HCT116 (cell line): Measurements from ENCODE around the gene INKA1.
A peak's percentile ranks its signal among the peaks of the same experiment; 100 is the strongest.

ENCODE experiments used
- CEBPB ChIP-seq: IDR thresholded peaks from 2 replicates; pipeline ENCODE4 v1.6.1; 2012; ENCODE audit warnings: low read depth
- CTCF ChIP-seq, 3 experiments: fragments of 200-600 bp in 1 of 3; sonication (generic) in 1 of 3; IDR thresholded peaks in 2 of 3; conservative IDR thresholded peaks in 1 of 3; 2 replicates each; pipeline ENCODE4 v1.5.1; 2012 to 2017; ENCODE audit warnings: low read depth in 2 of 3, low read length in 2 of 3, antibody characterized with exemption in 1 of 3, borderline replicate concordance in 1 of 3, control low read depth in 1 of 3, mild to moderate bottlenecking in 1 of 3, mixed read lengths in 1 of 3, mixed run types in 1 of 3, moderate library complexity in 1 of 3; ENCODE audit not compliant: insufficient read depth in 1 of 3
- ELF1 ChIP-seq: IDR thresholded peaks from 2 replicates; pipeline ENCODE4 v1.6.1; 2012; ENCODE audit warnings: low read depth, borderline replicate concordance
- EZH2 ChIP-seq: fragments of 200-600 bp; sonication (generic); IDR thresholded peaks from 2 replicates; pipeline ENCODE4 v1.6.1; 2017; ENCODE audit warnings: antibody characterized with exemption, mixed run types
- EZH2phosphoT487 ChIP-seq: fragments of 200-600 bp; IDR thresholded peaks from 2 replicates; pipeline ENCODE4 v1.6.1; 2018; ENCODE audit warnings: antibody characterized with exemption, borderline replicate concordance
- MAX ChIP-seq: IDR thresholded peaks from 2 replicates; pipeline ENCODE4 v1.6.1; 2012
- POLR2A ChIP-seq: IDR thresholded peaks from 2 replicates; pipeline ENCODE4 v1.7.0; 2011; ENCODE audit warnings: borderline replicate concordance; ENCODE audit not compliant: insufficient read depth, insufficient read length; ENCODE audit errors: extremely low read depth
- POLR2AphosphoS5 ChIP-seq: IDR thresholded peaks from 2 replicates; pipeline ENCODE4 v1.6.1; 2011; ENCODE audit warnings: mild to moderate bottlenecking, low read depth, low read length, moderate library complexity
- RAD21 ChIP-seq: IDR thresholded peaks from 2 replicates; pipeline ENCODE4 v1.6.1; 2012; ENCODE audit warnings: low read depth, mild to moderate bottlenecking
- SP1 ChIP-seq: IDR thresholded peaks from 2 replicates; pipeline ENCODE4 v1.6.1; 2012; ENCODE audit warnings: low read depth
- TCF7L2 ChIP-seq: IDR thresholded peaks from 2 replicates; pipeline ENCODE4 v1.7.0; 2011; ENCODE audit warnings: borderline replicate concordance, inconsistent platforms; ENCODE audit not compliant: insufficient read depth, insufficient read length; ENCODE audit errors: extremely low read depth
- YY1 ChIP-seq: IDR thresholded peaks from 2 replicates; pipeline ENCODE4 v1.6.1; 2011; ENCODE audit warnings: low read length, low read depth, moderate library complexity, mild to moderate bottlenecking; ENCODE audit not compliant: insufficient replicate concordance; ENCODE audit errors: extremely low read depth
- ZBTB33 ChIP-seq: IDR thresholded peaks from 2 replicates; pipeline ENCODE4 v1.6.1; 2011; ENCODE audit warnings: mild to moderate bottlenecking, low read length, moderate library complexity; ENCODE audit not compliant: insufficient replicate concordance; ENCODE audit errors: extremely low read depth
- ZNF274 ChIP-seq: fragments of 200-500 bp; sonication (Bioruptor generic); IDR thresholded peaks from 2 replicates; pipeline ENCODE4 v1.6.1; 2014; ENCODE audit warnings: mild to moderate bottlenecking, low read depth, low read length, inconsistent platforms

- no peak for TF ChIP-seq EZH2
- no peak for TF ChIP-seq POLR2A
- TF ChIP-seq SP1 = no peak
- no peak for TF ChIP-seq TCF7L2
- no peak for TF ChIP-seq ZBTB33
- TF ChIP-seq YY1 = no peak
- no peak for TF ChIP-seq EZH2phosphoT487
- no peak for TF ChIP-seq ZNF274
- TF ChIP-seq MAX = no peak; the same call in 1 of the 2 replicates
- TF ChIP-seq CTCF (IDR thresholded peaks at IDR 0.05 in 2 of 3, conservative IDR thresholded peaks at IDR 0.05 in 1 of 3; ENCODE audit: borderline replicate concordance in 1 of 3, insufficient read depth in 1 of 3, low read depth in 2 of 3, low read length in 2 of 3) = peak; percentile 85 to 92 (median 89)
- no peak for TF ChIP-seq ELF1
- TF ChIP-seq POLR2AphosphoS5 = no peak
- no peak for TF ChIP-seq CEBPB
- peak; percentile 89 for TF ChIP-seq RAD21
Observed at GRCh38 chr3:49839193-49839809, 36.2 kb downstream of the INKA1 start.
